Kidney glomerular epithelial cell (primary cell): ENCODE results near the gene RNF217.
"Not testable (repeated sequence)": the region's sequence is repeated elsewhere in the genome, so short reads cannot be mapped to it uniquely, and the experiment has no call there.

ENCODE experiments used
- DNase-seq: peaks from one replicate; lab custom pipeline; 2025; lab: John Stamatoyannopoulos, UW

RNF217 gene

GRCh38 chr6:125015152-125015551 is 52.9 kb downstream of the RNF217 start:
- no peak for DNase-seq

DNA sequence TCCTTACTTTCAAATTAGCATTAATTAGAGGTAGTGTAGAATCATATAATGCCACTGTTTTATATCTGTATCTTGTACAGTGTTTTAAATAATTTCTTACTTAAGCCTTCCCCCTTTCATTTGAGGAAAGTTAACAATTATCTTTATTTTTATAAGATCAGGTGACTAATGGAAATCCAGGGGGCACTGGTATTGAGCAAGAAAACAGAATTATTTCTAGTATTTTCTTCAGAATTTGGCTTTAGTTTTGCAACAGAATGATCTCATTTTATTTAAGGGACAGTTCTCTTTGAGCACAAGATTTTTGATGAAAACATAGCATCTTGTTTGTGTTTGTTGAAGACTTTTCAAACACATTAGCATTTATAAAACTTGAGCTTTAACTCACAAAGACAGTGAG is 55.9 kb downstream of the RNF217 start:
- DNase-seq: no peak

- no peak for DNase-seq
Measured at GRCh38 chr6:125019281-125019680, 57.0 kb downstream of the RNF217 start.

DNA sequence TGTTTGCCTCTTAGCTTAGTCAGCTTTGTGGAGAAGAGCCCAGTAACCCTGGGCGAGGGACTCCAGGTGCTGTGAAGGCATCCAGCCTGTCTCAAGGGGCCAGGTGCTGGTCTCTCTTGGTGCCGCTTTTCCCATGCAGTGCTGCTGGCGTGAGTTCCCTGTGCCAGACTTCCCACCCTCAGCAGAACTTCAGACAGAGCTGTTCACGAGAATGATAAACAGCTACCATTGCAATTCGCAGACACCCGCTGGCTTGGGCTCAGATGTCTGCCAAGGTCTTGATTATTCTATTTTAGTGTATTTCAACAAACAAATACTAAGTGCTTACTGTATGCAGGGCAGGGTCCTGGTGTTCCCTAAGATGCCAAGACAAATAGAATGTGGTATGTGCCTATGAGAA is 57.7 kb downstream of the RNF217 start:
- DNase-seq: no peak

GRCh38 chr6:125020385-125020784 is 58.1 kb downstream of the RNF217 start:
- DNase-seq: no peak

- no peak for DNase-seq
Measured at GRCh38 chr6:125022391-125022989, 60.3 kb downstream of the RNF217 start.

DNA sequence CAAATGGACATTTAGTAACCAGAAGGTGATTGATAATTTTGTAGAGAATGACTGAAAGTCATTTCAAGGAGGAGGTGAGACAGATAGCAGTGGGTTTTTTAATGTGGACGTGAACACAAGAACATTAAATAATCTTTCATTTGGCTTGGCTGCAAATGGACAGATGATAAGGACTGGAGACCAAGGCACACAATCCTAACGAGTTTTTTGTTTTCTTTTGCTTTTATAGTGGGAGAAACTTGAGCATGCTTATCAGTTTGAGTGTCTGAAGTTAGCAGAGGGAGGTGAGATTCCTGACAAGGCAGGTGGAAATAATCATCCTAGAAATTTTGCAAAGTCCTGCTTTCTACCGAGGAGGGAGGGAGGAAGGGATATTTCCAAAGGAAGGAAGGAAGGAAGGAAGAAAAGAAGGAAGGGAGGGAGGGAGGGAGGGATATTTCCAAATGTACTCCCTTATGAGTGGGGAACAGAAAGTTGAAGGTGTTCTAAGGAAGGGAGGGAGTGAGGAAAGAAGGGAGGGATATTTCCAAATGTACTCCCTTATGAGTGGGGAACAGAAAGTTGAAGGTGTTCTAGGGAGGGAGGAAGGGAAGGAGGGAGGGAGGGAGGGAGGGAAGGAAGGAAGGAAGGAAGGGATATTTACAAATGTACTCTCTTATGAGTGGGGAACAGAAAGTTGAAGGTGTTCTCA is 63.1 kb downstream of the RNF217 start:
- DNase-seq: no peak

GRCh38 chr6:125027287-125027686 is 65.0 kb downstream of the RNF217 start:
- DNase-seq: no peak

DNA sequence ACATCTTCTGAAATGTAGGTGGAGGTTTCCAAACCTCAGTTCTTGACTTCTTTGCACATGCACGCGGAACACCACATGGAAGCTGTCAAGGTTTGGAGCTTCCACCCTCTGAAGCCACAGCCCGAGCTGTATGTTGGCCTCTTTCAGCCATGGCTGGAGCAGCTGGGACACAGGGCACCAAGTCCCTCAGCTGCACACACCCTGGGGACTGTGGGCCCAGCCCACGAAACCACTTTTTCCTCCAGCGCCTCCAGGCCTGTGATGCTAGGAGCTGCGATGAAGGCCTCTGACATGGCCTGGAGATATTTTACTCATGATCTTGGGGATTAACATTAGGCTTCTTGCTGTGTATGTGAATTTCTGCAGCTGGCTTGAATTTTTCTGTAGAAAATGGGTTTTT is 68.7 kb downstream of the RNF217 start:
- DNase-seq: no peak

GRCh38 chr6:125031385-125031784 is 69.1 kb downstream of the RNF217 start:
- DNase-seq: no peak

GRCh38 chr6:125034929-125035328 is 72.7 kb downstream of the RNF217 start:
- not testable (repeated sequence) for DNase-seq

DNA sequence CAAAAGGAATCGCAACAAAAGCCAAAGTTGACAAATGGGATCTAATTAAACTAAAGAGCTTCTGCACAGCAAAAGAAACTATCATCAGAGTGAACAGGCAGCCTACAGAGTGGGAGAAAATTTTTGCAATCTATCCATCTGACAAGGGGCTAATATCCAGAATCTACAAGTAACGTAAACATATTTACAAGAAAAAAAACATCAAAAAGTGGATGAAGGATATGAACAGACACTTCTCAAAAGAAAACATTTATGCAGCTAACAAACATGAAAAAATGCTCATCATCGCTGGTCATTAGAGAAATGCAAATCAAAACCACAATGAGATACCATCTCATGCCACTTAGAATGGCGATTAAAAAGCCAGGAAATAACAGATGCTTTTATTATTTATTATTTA is 74.2 kb downstream of the RNF217 start:
- not testable (repeated sequence) for DNase-seq

DNA sequence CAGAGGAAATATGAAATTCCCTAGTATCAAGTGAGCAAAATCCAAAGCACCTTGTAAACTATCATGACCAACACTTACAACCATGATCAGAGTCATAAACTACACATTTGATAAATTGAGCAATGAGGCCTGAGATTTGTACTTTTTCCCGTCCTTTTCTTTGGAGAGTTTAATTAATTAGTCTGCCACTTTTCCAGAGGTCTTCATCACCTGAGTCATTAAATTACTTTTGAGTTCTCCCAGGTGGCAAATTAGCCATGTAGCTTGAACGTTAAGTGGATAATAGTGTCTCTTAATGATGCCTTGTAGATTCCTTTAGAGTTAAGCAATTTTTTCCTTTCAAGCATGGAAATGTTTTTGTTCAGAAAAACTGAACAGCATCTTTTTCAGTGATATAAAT is 75.6 kb downstream of the RNF217 start:
- DNase-seq: no peak

DNA sequence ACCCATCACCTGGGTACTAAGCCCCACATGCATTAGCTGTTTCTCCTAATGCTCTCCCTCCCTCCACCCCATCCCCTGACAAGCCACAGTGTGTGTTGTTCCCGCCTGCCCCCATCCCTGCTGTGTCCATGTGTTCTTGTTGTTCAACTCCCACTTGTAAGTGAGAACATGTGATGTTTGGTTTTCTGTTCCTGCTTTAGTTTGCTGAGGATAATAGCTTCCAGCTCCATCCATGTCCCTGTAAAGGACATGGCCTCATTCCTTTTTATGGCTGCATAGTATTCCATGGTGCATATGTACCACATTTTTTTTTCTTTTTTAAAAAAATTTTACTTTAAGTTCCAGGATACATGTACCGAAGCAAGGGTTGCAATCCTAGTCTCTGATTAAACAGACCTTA is 76.7 kb downstream of the RNF217 start:
- no peak for DNase-seq

- DNase-seq: peak; percentile 9
Measured at GRCh38 chr6:125041740-125042459, 79.7 kb downstream of the RNF217 start.

GRCh38 chr6:125044066-125044465 is 81.8 kb downstream of the RNF217 start:
- DNase-seq: no peak

DNA sequence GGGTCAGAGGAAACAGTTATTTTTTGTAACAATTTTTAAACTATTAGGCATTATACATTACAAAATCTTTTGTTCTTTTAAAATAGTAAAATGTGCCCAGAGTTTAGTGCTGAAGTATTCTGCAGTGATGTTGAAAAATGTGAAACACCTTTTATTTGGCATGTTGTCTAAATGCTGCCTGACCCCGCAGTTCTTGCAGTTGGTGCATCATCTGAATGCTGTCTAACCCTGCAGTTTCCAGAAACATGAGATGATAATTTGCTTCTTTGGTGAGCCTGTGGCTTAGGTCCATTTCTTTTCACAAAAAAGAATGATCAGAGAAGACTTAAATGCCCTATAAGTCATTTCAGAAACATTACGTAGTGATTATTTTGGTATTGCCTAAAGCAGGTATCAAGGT is 82.4 kb downstream of the RNF217 start:
- DNase-seq: no peak

DNA sequence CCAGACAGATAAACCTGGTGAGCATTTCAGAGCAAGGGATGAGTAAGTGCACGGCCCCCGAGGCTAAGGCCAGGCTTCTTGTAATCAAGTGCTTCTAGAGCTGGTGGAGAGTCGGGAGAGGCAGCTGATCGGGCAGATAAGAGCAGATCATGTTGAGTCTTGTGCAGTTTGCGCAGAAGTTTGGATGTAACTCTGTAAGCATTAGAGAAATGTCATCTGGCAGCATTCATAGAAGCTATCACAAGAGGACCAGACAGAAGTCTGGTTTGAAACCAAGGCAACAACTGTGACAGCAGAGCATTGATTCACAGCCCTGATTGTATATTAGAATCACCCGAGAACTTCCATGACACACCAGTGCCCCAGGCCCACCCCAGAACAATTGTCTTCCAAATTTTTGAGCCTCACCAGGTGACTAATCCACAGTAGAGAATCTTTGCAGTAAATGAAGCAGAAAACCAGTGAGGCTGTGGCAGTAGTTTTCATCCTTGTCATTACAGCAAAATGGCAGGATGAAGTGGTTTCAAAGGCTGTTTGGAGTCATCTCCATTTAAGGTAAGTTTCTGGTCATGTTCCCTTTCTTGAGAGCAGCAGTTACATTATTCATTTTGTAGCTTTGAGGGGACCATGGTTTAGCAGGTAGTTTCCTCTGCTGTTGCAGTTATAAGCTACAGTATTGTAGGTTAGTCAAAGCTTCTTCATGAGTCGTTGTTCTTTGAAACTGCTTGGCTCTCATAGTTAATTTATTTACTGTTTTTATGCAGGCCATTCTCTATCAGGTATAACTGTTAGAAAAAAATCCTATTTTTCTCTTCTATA is 84.1 kb downstream of the RNF217 start:
- no peak for DNase-seq

DNA sequence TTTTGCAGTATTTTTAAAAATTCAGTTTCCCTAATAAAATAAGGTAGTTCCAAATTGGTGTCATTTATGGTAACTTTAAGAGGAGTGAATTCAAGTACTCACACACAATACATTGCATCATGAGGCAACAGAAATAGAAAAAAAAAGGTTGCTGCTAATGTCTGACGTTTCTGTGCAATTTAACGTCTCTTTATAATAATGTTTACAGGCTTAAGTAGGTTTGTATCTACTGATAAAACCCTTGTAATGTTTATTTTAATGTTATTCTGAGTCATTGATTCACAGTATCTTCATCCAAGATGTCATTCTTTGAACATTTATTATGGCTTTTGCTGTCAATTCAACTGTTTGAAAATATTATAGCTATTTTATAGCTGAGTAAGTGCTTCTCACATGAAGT is 86.0 kb downstream of the RNF217 start:
- DNase-seq: no peak

DNA sequence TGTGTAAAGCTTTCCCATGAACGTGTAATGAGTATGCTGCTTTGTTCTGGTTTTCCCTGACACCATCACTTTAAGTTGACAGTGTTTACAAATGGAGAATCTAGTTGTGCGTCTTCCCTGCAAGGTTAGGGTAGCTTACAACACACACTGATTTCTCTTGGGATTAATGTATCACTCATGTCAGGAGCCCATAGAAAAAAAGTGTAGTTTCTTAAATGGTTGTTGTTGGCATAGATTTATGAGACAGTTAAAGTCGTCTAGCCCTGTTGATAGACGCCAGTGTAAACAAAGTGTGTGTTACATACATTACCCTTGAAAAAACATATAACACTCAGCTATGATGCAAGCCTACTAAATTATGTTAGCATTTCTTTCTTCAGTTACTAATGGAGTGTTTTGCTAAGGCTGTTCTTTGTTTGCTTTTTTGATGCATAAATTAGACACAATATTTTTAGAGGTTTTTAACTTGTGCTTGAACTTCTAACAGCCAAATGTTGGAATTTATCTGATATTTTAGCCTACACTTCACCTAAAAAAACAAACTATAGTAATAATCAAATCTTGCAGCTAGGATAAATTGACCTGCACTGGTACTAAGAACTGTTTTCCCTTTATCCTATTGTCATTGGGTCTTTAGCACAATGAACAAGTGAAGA is 88.6 kb downstream of the RNF217 start:
- DNase-seq: no peak

- DNase-seq: no peak
Measured at GRCh38 chr6:125053809-125054208, 91.6 kb downstream of the RNF217 start.

DNA sequence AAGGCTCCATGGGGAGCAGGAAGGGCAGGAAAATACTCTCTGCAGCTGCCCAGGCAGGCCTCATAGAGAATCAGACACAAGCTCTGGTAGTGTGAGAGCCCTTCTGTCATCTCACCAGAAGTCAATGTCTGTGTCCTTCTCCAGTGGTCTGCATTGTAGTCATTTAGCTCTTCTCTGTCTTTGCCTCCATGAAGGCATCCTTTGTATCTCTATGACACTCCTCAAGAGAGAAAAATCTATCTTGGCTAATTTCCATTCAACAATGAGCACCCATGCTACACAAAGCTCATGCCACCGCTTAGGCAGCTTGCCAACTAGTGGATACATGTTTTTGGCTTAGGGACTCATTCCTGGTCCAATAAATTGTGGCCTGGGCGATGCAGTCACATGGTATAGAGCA is 92.1 kb downstream of the RNF217 start:
- no peak for DNase-seq
